H1 (cell line): Measurements from ENCODE around the gene THOC6.

Experiments used
- CHD1 ChIP-seq: IDR thresholded peaks from 2 replicates; pipeline ENCODE4 v1.6.1; 2012; ENCODE audit warnings: low read depth, low read length, improper control_type of control experiment
- EZH2 ChIP-seq: fragments of 200-600 bp; sonication (generic); IDR thresholded peaks from 2 replicates; pipeline ENCODE4 v1.7.1; 2012; ENCODE audit warnings: low read depth, mild to moderate bottlenecking, moderate library complexity, low read length, inconsistent platforms; ENCODE audit not compliant: severe bottlenecking
- HDAC6 ChIP-seq: IDR thresholded peaks from one replicate; pipeline ENCODE4 v1.7.1; 2012; ENCODE audit warnings: low read depth, mild to moderate bottlenecking, inconsistent platforms, low read length, moderate library complexity
- JUND ChIP-seq: IDR thresholded peaks from 2 replicates; pipeline ENCODE4 v1.6.1; 2011; ENCODE audit warnings: mild to moderate bottlenecking, improper control_type of control experiment, low read length
- MAX ChIP-seq: IDR thresholded peaks from 2 replicates; pipeline ENCODE4 v1.6.1; 2012; ENCODE audit warnings: inconsistent platforms
- POLR2A ChIP-seq, 2 experiments: IDR thresholded peaks; 1 replicate in 1 of 2; 2 replicates in 1 of 2; pipeline ENCODE4 v1.6.1; 2011; ENCODE audit warnings: low read depth in 2 of 2, low read length in 2 of 2, mild to moderate bottlenecking in 2 of 2; ENCODE audit errors: control extremely low read depth in 1 of 2
- RAD21 ChIP-seq, 2 experiments: IDR thresholded peaks in 1 of 2; conservative IDR thresholded peaks in 1 of 2; 2 replicates each; pipeline ENCODE4 v1.6.1; 2011; ENCODE audit warnings: low read depth in 2 of 2, low read length in 2 of 2, improper control_type of control experiment in 1 of 2, inconsistent platforms in 1 of 2, mild to moderate bottlenecking in 1 of 2, moderate library complexity in 1 of 2
- RNF2 ChIP-seq: fragments of 200-900, 300-1000 bp; sonication (generic); IDR thresholded peaks from 2 replicates; pipeline ENCODE4 v1.7.1; 2016; ENCODE audit warnings: borderline replicate concordance, low read depth, mild to moderate bottlenecking, antibody characterized with exemption, low read length; ENCODE audit not compliant: poor library complexity, severe bottlenecking; ENCODE audit errors: missing control alignments
- TCF12 ChIP-seq: IDR thresholded peaks from 2 replicates; pipeline ENCODE4 v1.6.1; 2011; ENCODE audit warnings: low read depth, mild to moderate bottlenecking, low read length

GRCh38 chr16:3076577-3076976 is 52.7 kb downstream of the THOC6 start:
- TF ChIP-seq RNF2 (no peak), JUND (no peak), RAD21 (IDR thresholded peaks at IDR 0.05 in 1 of 2, conservative IDR thresholded peaks at IDR 0.05 in 1 of 2; ENCODE audit: low read depth in 2 of 2, low read length in 2 of 2) (no peak), CHD1 (no peak), POLR2A (IDR thresholded peaks at IDR 0.05; ENCODE audit: control extremely low read depth in 1 of 2, low read depth in 2 of 2, low read length in 2 of 2) (no peak), TCF12 (no peak), EZH2 (no peak), MAX (no peak), HDAC6 (no peak)
